ENCODE results near the gene DENND11. TPM values are rescaled to one million over a fixed set of nuclear protein-coding genes. Genes with fewer than 3 reads are reported as not detected.

DENND11 gene
- total and polyA plus RNA-seq, 2 of the 4 experiments (the other 2 are of a cell fraction), result 2.9 to 5.0 TPM

DNA sequence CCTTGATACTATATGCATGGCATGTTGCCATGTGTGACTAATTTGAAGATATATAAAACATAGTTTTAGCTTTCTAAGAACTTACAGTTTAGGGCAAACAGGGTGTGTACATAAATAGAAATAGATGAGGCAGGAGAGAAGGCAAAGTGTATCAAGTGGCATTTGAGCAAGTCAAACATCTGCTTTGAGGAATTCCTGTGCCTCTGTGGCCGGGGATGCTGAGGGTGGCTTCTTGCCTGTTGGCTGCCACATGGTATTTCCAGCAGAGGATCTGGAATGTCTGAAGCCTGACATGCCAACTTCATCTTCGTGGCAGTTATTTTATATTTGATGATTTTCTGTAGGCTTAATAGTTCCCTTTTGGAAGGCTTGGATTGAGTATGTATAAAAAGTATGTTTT is 42.2 kb upstream of the DENND11 start:
- CTCF ChIA-PET, result no interaction called here
- Histone ChIP-seq H4K5ac (ENCODE audit: low read depth, low read length) (no peak overlapping the region), H3K4me2 (ENCODE audit: low read depth, low read length) (no peak overlapping the region), H2BK20ac (ENCODE audit: low read depth, low read length) (no peak overlapping the region), H2BK5ac (ENCODE audit: low read depth, low read length, poor library complexity, severe bottlenecking) (no peak overlapping the region), H3K18ac (ENCODE audit: low read depth, low read length) (no peak overlapping the region), H3K4me3 (ENCODE audit: insufficient read depth, low read depth, low read length) (no peak overlapping the region), H4K20me1 (ENCODE audit: insufficient read depth, low read length) (no peaks in the 10 kb centered on the region), H3K4me1 (ENCODE audit: control insufficient read depth, insufficient read depth, low read length) (no peaks in the 10 kb centered on the region), H2AFZ (replicated peaks; ENCODE audit: low read length, poor library complexity) (no peak overlapping the region), H2AK5ac (ENCODE audit: low read depth, low read length) (no peak overlapping the region), H4K91ac (ENCODE audit: insufficient read depth, low read depth, low read length) (no peak overlapping the region), H3K79me1 (ENCODE audit: low read depth in 1 of 2, low read length in 2 of 2) (peaks cover 11 to 19% of the 10 kb centered on the region in 2 experiments; a peak in 2 of 4 replicates), H2BK15ac (ENCODE audit: low read depth, low read length) (no peak overlapping the region), H2AK9ac (replicated peaks; ENCODE audit: low read depth, low read length, poor library complexity) (no peak overlapping the region), H3K9ac (ENCODE audit: low read depth, low read length) (no peak overlapping the region), H3K27ac (ENCODE audit: insufficient read depth, low read length) (no peak overlapping the region), H3K23ac (ENCODE audit: low read depth, low read length) (no peak overlapping the region), H3K9me3 (ENCODE audit: control insufficient read depth, insufficient read depth, low read length) (no peaks in the 10 kb centered on the region), H3K14ac (replicated peaks; ENCODE audit: low read depth, low read length) (no peak overlapping the region), H3K56ac (ENCODE audit: extremely low read depth, insufficient read depth, low read length) (no peak overlapping the region), H3K36me3 (ENCODE audit: control insufficient read depth, insufficient read depth, low read length) (peaks cover 38% of the 10 kb centered on the region), H3K9me1 (ENCODE audit: insufficient read depth, low read length) (peaks cover 3% of the 10 kb centered on the region; the same call in 1 of the 2 replicates), H4K8ac (ENCODE audit: low read depth in 2 of 2, low read length in 2 of 2) (no peak overlapping the region), H3K4ac (ENCODE audit: low read depth, low read length) (no peak overlapping the region), H3K27me3 (ENCODE audit: control insufficient read depth, insufficient read depth, low read length) (no peaks in the 10 kb centered on the region), H2BK120ac (ENCODE audit: low read depth, low read length) (no peak overlapping the region)
- no CpG with 5 or more reads among the region's 2 CpGs for WGBS, 2 experiments (ENCODE audit: extremely low coverage in 2 of 2, insufficient read length in 1 of 2)
- in situ Hi-C loops (cut with MboI; ENCODE audit: low sequenced_read_pairs) (no loop called here), dilution Hi-C loops (cut with HindIII; ENCODE audit: low sequenced_read_pairs, unreplicated experiment) (no loop called here), intact Hi-C loops (cut with micrococcal nuclease) (no loop called here)
- BruUV-seq (replicated peaks), result no TSS peak
- TF ChIP-seq POLR2A (IDR thresholded peaks at IDR 0.05; ENCODE audit: low read depth, low read length) (no peak), CTCF (conservative IDR thresholded peaks at IDR 0.05; ENCODE audit: low read depth, low read length) (no peak), MXI1 (IDR thresholded peaks at IDR 0.05; ENCODE audit: borderline replicate concordance, low read depth, low read length) (no peak), NFE2L2 (IDR thresholded peaks at IDR 0.05; ENCODE audit: low read depth, low read length) (no peak), MAFK (IDR thresholded peaks at IDR 0.05; ENCODE audit: low read depth, low read length) (no peak), RAD21 (IDR thresholded peaks at IDR 0.05; ENCODE audit: low read length) (no peak), RFX5 (IDR thresholded peaks at IDR 0.05; ENCODE audit: low read depth, low read length) (no peak), FOS (IDR thresholded peaks at IDR 0.05; ENCODE audit: low read depth, low read length) (no peak), SMC3 (IDR thresholded peaks at IDR 0.05; ENCODE audit: low read depth, low read length) (no peak), CEBPB (IDR thresholded peaks at IDR 0.05; ENCODE audit: low read depth, low read length) (no peak), BHLHE40 (IDR thresholded peaks at IDR 0.05; ENCODE audit: low read depth, low read length) (no peak), RCOR1 (IDR thresholded peaks at IDR 0.05; ENCODE audit: insufficient replicate concordance, low read length) (no peak), CHD1 (IDR thresholded peaks at IDR 0.05; ENCODE audit: low read depth, low read length) (no peak), ELK1 (IDR thresholded peaks at IDR 0.05; ENCODE audit: borderline replicate concordance, low read depth, low read length) (no peak), MAZ (IDR thresholded peaks at IDR 0.05; ENCODE audit: borderline replicate concordance, low read depth, low read length) (no peak)
- TF ChIP-seq, protein P1, sequence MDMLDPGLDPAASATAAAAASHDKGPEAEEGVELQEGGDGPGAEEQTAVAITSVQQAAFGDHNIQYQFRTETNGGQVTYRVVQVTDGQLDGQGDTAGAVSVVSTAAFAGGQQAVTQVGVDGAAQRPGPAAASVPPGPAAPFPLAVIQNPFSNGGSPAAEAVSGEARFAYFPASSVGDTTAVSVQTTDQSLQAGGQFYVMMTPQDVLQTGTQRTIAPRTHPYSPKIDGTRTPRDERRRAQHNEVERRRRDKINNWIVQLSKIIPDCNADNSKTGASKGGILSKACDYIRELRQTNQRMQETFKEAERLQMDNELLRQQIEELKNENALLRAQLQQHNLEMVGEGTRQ (IDR thresholded peaks at IDR 0.05; ENCODE audit: low read depth, low read length), result no peak
- peak; percentile 6 for DNase-seq
- POLR2A ChIA-PET (ENCODE audit: unreplicated experiment), result no interaction called here
- ATAC-seq (ENCODE audit: low read depth), result no peak

Measured in IMR-90 (cell line).